ENCODE results near the gene CELF5. TPM values are rescaled to one million over a fixed set of nuclear protein-coding genes. Genes with fewer than 3 reads are reported as not detected.

The CELF5 gene
- total and polyA plus RNA-seq, 9 of the 15 experiments (the other 6 are each of a cell fraction or from before 2014, with no cell fraction given): 0.01 to 0.56 (median 0.22) TPM

- TF ChIP-seq ZBTB7A (IDR thresholded peaks at IDR 0.05; ENCODE audit: borderline replicate concordance, control insufficient read depth, low read depth, low read length): peak; percentile 96; the same call in 1 of the 2 replicates
- no peak for TF ChIP-seq RFX1 (IDR thresholded peaks at IDR 0.05)
- TF ChIP-seq NONO (IDR thresholded peaks at IDR 0.05; ENCODE audit: low read depth in 2 of 2, low read length in 1 of 2): 0 out of 4 replicates have a peak, but pooled peaks of 1 of the 2 experiments have one; percentile 38
- peak in 1 of 2 experiments; percentile 87; a peak in 1 of 4 replicates for TF ChIP-seq TEAD1 (CRISPR knock-in tag; IDR thresholded peaks at IDR 0.05)
- peak; percentile 66; the same call in 1 of the 2 replicates for TF ChIP-seq GATAD2A (IDR thresholded peaks at IDR 0.05)
- peak; percentile 30; the same call in 1 of the 2 replicates for TF ChIP-seq MBD2 (IDR thresholded peaks at IDR 0.05; ENCODE audit: borderline replicate concordance, low read depth)
- peak; percentile 88; the same call in 1 of the 2 replicates for TF ChIP-seq TARDBP (IDR thresholded peaks at IDR 0.05)
- TF ChIP-seq RBFOX2 (IDR thresholded peaks at IDR 0.05; ENCODE audit: low read depth, low read length): peak; percentile 72
- TF ChIP-seq PCBP2 (IDR thresholded peaks at IDR 0.05; ENCODE audit: low read depth, low read length, poor library complexity, severe bottlenecking): no peak
- no peak for TF ChIP-seq ZNF175 (CRISPR knock-in tag; IDR thresholded peaks at IDR 0.05; ENCODE audit: low read depth)
- TF ChIP-seq PHF8 (IDR thresholded peaks at IDR 0.05; ENCODE audit: borderline replicate concordance, low read length): peak; percentile 71; the same call in 1 of the 2 replicates
- TF ChIP-seq ZNF561 (CRISPR knock-in tag; conservative IDR thresholded peaks at IDR 0.05): no peak
- TF ChIP-seq SP1 (CRISPR knock-in tag; IDR thresholded peaks at IDR 0.05): peak; percentile 56; the same call in 1 of the 2 replicates
- TF ChIP-seq ETV1 (tag; conservative IDR thresholded peaks at IDR 0.05; ENCODE audit: low read depth): peak; percentile 81
- no peak for TF ChIP-seq ILK (tag; IDR thresholded peaks at IDR 0.05; ENCODE audit: borderline replicate concordance, low read depth)
- TF ChIP-seq CBFB (CRISPR knock-in tag; IDR thresholded peaks at IDR 0.05): no peak
- TF ChIP-seq HDAC2 (IDR thresholded peaks at IDR 0.05): peak; percentile 55; the same call in 1 of the 2 replicates
- TF ChIP-seq NFE2L1 (tag; IDR thresholded peaks at IDR 0.05; ENCODE audit: borderline replicate concordance, low read depth): no peak
- TF ChIP-seq ZNF778 (CRISPR knock-in tag; IDR thresholded peaks at IDR 0.05): no peak
- TF ChIP-seq CBX5 (IDR thresholded peaks at IDR 0.05; ENCODE audit: borderline replicate concordance, low read depth): no peak
- TF ChIP-seq CTBP1 (IDR thresholded peaks at IDR 0.05; ENCODE audit: borderline replicate concordance): peak; percentile 62
- no peak for TF ChIP-seq U2AF2 (optimal IDR thresholded peaks at IDR 0.05; ENCODE audit: low read depth, low read length)
- TF ChIP-seq NFYB (IDR thresholded peaks at IDR 0.05; ENCODE audit: extremely low read depth, insufficient read length): no peak
- TF ChIP-seq ATF1 (CRISPR knock-in tag; IDR thresholded peaks at IDR 0.05): no peak
- TF ChIP-seq ATF1 (tag; IDR thresholded peaks at IDR 0.05): peak; percentile 57
- TF ChIP-seq ZNF354B (CRISPR knock-in tag; IDR thresholded peaks at IDR 0.05): no peak
- TF ChIP-seq TSC22D4 (tag; IDR thresholded peaks at IDR 0.05): no peak
- TF ChIP-seq SAP30 (IDR thresholded peaks at IDR 0.05; ENCODE audit: borderline replicate concordance, insufficient read depth, low read depth, low read length, poor library complexity, severe bottlenecking): peak; percentile 52
- peak; percentile 71 for TF ChIP-seq ATF7 (IDR thresholded peaks at IDR 0.05)
- no peak for TF ChIP-seq SREBF1 (IDR thresholded peaks at IDR 0.05; ENCODE audit: borderline replicate concordance, low read depth, low read length)
- no peak for TF ChIP-seq ARID2 (IDR thresholded peaks at IDR 0.05)
- peak; percentile 36 for TF ChIP-seq TBP (optimal IDR thresholded peaks at IDR 0.05; ENCODE audit: low read depth, low read length)
Measured at GRCh38 chr19:3275583-3276340, 51.3 kb downstream of the CELF5 start (continued).

Measured in K562 (cell line).